Lung microvascular endothelial cell (primary cell): ENCODE data around the gene KLHDC10. TPM values are rescaled to one million over a fixed set of nuclear protein-coding genes. Genes with fewer than 3 reads are reported as not detected.
A peak's percentile ranks its signal among the peaks of the same experiment; 100 is the strongest.
"Not testable (repeated sequence)": the region's sequence is repeated elsewhere in the genome, so short reads cannot be mapped to it uniquely, and the experiment has no call there.

Experiments
- DNase-seq, 2 donors: peaks; one replicate each; pipeline versions ENCODE4 v3.0.0 to v3.0.0-alpha.2; 2010; ENCODE audit warnings: low read depth in 2 of 2
- total RNA-seq: library from RNA; depleted of rRNA; stranded (reverse); fragments of >200 nt; gene quantifications from 2 replicates; pipeline ENCODE4 v1.2.1, GENCODE V29; 2014

The KLHDC10 gene, protein sequence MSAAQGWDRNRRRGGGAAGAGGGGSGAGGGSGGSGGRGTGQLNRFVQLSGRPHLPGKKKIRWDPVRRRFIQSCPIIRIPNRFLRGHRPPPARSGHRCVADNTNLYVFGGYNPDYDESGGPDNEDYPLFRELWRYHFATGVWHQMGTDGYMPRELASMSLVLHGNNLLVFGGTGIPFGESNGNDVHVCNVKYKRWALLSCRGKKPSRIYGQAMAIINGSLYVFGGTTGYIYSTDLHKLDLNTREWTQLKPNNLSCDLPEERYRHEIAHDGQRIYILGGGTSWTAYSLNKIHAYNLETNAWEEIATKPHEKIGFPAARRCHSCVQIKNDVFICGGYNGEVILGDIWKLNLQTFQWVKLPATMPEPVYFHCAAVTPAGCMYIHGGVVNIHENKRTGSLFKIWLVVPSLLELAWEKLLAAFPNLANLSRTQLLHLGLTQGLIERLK
- total RNA-seq: 20.0 and 23.2 TPM in 2 replicates

DNA sequence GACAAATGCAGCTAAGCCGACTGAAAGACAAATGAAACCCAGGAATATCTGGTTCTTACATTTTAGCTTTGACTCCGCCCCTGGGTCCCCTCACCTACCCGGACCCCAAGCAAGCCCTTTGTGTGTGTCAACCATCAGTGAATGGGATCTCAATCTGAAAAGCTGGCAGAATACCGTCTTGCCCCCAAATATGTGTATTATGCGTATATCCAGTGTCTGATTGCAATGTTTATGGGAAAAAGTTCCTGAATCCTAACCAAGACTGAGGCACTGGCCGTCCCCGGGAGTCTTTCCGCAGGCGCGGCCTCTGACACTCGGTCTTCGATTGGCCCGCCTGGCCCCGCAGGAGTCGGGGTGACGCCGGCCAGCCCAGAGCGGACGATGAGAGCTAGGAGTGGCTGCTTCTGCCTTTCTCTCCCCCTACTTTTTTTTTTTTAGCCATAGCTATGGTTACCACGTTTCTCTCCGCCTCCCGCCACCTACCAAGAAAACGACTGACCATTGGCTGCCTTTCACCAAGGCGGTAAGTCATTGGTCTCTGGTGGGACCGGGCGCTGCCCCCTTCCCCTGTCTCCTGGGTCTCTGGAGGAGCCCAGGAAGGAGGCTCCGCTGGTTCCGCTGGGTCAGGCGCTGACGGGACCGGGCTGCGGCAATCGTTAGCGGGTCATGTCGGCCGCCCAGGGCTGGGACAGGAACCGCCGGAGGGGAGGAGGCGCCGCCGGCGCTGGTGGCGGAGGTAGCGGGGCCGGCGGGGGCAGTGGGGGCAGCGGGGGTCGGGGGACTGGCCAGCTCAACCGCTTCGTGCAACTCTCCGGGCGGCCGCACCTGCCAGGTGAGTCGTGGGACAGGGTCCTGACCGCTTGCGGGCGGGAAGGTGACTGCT is at the start of gene KLHDC10:
Gene KLHDC10, plus strand, starts transcription at position 557 of the 883 bp plus-strand sequence. Its CDS starts 110 bp downstream, at position 667.
- DNase-seq: peak; percentile 99

DNA sequence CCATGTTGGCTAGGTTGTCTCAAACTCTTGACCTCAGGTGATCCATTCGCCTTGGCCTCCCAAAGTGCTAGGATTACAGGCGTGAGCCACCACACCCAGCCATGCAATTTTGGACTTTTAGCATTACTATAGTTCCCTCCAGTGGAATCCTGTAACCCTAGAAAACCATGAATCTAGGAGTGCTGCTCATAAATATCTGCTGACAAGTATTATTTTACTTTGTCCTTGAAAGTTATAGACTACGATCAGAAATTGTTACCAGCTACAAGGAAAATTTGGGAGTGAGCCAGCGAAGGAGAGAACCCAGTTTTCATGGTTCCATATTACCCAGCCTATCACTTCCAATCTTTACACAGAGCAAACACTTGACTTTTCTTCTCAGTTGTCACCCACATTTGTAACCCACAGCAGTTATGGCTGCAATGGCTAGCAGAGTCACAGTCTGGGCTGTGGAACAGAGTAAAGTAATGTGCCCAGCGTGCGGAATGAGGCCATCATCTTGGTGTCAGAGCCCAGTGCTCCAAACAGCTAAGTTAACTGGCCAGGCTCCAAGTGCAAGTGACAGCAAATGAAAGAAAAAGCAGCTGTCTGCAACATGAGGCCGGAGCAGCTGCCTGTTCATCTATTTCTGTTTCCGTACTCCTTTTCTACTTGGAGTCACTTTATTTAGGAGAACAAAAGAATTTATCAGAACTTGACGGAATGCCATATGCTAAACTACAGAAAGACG is 49.1 kb upstream of the KLHDC10 start:
- no peak for DNase-seq

DNA sequence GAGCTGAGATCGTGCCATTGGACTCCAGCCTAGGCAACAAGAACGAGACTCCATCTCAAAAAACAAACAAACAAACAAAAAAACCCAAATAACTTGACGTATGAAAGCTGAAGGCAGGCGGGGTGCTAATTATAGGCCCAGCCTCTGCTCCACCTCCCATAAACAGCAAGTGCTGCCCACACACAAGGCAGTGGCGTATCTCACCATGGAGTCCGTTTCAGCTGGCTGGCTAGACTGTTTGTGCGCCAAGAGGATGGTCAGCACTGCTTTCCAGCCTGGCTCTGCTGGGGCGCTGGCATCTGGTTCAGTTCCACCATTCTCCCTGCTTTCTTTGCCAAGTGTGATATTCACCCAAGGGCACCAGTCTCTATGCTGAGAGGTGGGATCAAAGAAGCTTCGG is 48.2 kb upstream of the KLHDC10 start:
- DNase-seq: no peak

DNA sequence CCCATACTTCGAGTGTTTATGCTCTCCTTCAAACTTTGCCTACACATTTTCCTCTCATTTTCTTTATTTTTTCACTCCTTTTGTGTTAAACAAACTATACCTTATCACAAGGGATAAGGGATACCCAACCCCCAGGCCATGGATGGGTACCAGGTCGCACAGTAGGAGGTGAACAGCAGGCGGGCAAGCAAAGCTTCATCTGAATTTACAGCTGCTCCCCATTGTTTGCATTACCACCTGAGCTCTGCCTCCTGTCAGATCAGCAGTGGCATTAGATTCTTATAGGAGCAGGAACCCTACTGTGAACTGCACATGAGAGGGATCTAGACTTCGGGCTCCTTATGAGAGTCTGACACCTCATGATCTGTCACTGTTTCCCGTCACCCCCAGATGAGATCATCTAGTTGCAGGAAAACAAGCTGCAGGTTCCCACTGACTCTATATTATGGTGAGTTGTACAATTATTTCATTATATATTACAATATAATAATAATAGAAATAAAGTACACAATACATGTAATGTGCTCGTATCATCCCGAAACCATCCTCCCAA is 47.6 kb upstream of the KLHDC10 start:
- peak in 1 of 2 donors; percentile 56 for DNase-seq

DNA sequence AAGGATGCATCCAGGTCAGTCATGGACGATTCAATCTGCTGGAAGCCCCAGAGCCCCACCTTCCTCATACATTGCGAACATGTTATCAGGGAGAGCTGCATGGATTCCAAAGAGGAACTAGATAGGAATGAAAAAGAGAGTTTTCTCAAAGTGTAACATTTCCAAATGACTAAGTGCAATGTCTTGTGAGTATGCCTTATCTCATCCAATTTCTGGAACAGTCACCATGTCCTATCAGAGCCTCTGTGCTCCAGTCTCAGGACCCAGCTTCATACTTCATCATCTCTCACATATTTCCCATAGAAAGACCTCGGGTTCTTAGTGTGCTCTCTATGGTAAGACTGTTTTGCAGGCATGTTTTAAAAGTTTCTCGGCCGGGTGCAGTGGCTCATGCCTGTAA is 45.9 kb upstream of the KLHDC10 start:
- no peak for DNase-seq

DNA sequence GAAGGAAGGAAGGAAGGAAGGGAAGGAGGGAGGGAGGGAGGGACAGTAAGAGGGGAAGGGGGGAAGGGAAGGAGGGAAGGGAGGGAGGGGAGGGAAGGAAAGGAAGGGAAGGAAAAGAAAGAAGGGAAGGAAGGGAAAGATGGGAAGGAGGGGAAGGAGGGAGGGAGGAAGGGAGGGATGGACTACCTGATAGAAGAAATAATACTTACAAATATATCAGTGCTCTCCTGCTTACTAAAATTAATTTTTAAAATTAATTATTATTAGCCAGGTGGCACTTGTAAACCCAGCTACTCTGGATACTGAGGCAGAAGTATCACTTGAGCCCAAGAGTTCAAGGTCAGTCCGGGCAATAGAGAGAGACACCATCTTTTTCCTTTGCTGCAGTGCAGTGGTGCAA is 37.6 kb upstream of the KLHDC10 start:
- no peak for DNase-seq

DNA sequence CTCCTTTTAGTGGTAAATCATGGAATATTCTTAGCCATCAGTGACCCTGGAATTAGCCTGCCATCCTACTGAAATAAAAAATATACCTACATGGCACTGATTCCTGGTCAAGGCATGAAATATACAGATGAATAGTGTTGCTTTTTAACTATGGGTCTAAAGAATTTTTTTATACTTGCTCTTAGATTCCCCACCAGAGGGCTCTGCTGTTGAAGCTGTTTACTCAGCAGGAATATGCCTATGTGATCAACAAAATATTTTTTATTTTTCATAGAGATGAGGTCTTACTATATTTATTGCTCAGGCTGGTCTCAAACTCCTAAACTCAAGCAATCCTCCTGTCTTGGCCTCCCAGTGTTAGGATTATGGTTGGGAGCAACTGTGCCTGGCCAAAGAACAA is 32.6 kb upstream of the KLHDC10 start:
- DNase-seq: peak; percentile 28 to 40

DNA sequence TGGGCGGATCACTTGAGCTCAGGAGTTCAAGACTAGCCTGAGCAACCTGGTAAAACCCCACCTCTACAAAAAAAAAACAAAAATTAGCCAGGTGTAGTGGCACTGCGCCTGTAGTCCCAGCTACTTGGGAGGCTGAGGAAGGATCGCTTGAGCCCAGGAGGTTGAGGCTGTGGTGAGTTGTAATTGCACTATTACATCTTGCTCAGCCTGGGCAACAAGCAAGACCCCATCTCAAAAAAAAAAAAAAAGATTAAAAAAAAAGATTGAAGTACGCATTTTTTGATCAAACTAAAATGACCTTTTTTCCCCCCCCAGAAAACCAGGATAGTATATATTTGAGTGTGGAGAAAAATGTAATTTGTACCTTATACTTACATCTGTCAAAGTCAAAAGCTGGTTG is 29.8 kb upstream of the KLHDC10 start:
- DNase-seq: no peak

DNA sequence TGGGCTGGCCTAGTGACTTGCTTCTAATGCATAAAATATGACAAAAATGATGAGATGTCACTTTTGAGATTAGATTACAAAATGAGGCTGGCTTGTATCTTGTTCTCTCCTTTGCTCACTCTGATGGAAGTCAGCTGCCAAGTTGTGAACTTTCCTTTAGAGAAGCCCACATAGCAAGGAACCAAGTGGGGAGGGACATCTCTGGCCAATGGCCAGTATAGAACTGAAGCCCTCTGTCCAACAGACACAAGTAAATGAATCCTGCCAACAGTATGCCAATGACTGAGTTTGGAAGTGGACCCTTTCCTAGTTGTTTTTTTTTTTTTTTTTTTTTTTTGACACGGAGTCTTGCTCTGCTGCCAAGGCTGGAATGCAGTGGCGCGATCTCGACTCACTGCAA is 22.5 kb upstream of the KLHDC10 start:
- no peak for DNase-seq

DNA sequence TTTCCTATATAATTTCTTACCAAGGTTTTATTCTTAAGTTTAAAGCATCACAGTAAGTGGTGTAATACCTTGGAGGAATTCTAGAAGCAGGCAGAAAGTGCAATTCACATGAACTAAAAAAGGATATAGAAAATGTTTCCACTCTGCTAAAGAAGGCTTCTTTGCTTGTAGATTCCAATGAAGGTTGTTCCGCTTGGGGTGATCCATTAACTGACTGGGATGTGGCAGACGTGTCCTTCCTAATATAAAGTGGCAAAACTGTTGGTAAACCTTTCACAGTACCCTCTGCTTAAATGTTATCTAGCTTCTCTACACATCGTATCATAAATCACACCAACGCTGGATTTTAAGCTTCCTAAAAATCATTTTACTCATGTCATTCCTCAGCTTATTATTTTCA is 21.4 kb upstream of the KLHDC10 start:
- no peak for DNase-seq

DNA sequence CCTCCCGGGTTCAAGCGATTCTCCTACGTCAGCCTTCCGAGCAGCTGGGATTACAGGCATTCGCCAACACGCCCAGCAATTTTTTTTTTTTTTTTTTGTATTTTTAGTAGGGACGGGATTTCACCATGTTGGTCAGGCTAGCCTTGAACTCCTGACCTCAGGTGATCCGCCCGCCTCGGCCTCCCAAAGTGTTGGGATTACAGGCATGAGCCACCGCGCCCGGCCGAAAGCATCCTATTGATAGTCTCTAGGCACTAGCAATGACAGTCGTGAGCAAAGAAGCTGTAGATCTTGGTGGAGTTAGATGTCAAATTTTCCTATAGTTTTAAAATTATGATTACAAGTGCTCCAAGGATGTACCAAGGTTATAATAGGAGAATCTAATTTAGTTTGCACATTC is 18.1 kb upstream of the KLHDC10 start:
- not testable (repeated sequence) for DNase-seq

DNA sequence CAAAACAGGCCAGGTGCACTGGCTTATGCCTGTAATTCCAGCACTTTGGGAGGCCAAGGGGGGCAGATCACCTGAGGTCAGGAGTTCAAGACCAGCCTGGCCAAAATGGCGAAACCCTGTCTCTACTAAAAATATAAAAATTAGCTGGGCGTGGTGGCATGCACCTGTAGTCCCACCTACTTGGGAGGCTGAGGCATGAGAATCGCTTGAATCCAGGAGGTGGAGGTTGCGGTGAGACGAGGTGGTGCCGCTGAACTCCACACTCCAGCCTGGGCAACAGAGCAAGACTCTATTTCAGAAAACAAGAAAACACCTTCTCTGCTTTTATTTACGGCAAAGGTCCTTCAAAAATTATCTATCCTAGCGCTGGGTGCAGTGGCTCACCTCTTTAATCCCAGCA is 15.1 kb upstream of the KLHDC10 start:
- DNase-seq: not testable (repeated sequence)

DNA sequence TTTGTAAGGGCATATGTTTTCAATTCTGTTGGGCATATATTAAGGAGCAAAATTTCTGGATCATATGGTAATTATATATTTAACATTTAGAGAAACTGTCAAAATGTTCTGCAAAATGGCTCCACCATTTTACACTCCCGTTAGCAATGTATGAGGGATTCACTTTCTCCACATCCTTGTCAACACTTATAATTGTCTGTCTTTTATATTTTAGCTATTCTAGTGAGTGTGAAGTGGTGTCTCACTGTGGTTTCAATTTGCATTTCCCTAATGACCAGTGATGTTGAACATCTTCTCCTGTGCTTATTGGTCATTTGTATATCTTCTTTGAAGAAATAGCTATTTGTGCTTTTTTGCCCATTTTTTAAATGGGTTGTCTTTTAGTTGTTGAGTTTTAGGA is 8.1 kb upstream of the KLHDC10 start:
- no peak for DNase-seq

DNA sequence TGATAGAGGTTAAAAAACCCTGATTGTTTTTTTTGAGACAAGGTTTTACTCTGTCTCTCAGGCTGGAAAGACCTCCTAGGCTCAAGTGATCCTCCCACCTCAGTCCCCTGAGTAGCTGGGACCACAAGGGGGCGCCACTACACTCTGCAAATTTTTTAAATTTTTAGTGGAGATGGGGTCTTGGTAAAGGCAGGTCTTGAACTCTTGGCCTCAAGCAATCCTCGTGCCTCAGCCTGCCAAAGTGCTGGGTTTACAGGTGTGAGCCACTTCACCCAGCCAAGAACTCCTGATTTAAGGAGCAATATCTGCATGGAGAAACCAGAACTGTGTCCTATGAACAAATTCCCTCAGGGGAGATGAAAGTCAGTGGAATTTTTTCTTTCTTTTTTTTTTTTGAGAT is 7.3 kb upstream of the KLHDC10 start:
- peak; percentile 51 to 56 for DNase-seq

DNA sequence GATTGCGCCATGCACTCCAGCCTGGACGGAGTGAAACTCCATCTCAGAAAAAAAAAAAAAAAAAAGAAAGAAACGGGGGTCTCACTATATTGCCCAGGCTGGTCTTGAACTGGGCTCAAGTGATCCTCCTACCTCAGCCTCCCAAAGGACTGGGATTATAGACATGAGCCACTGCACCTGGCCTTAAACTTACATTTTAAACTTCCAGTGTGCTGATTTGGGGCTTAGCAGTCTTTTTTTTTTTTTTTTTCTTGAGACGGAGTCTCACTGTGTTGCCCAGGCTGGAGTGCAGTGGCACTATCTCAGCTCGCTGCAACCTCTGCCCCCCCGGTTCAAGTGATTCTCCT is 5.8 kb upstream of the KLHDC10 start:
- not testable (repeated sequence) for DNase-seq

DNA sequence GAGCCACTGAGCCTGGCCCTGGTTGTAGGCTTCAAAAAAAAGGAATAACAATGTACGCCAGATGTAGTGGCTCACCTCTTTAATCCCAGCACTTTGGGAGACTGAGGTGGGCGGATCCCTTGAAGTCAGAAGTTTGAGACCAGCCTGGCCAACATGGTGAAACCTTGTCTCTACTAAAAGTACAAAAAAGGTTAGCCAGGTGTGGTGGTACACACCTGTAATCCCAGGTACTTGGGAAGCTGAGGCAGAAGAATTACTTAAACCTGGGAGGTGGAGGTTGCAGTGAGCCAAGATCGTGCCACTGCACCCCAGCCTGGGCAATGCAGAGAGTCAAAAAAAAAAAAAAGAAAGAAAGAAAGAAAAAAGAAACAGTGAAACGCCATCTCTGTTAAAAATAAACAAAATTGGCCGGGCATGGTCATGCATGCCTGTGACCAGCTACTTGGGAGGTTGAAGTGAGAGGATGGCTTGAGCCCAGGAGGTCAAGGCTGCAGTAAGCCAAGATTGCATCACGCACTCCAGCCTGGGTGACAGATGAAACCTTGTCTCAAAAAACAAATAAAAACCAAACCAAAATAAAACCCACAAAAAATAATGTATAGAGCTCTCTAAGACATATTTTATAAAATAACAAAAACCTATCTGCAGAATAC is 4.7 kb upstream of the KLHDC10 start:
- no peak for DNase-seq

DNA sequence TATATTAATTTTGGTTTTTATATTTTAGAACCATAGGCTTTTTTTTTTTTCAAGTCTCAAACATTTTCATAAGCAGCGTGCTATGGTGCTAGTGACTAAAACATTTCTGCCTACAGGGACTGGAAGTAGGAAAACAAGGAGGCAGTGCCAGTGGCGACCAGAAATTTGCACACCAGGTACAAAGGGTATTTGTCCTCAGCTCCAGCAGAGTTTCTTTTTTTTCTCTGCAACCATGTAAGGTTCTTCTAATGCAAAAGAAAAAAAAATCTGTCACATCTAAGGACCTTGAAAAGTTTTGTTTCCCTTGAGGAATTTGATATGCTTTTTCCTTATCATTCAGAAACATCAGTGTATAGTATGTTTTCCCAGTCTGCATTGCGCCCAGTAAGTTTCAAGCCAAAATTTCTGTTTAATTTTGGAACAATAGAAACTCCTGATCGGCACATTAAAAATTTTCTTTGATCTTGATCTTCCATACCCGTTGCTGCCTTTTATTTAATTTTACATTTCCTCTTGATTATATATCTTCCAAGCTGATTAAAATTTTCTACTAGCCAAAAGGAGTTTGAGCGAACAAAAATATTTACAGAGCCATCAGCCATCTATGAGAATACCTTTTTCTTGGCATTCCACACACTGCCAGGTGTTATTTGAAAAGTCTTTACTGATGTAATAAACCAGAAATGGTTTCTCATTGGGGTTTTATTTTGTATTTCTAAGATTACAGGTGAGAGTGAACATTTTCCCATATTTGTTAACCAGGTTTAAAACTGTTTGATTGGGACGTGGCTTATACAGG is 956 bp upstream of the KLHDC10 start:
- DNase-seq: no peak

DNA sequence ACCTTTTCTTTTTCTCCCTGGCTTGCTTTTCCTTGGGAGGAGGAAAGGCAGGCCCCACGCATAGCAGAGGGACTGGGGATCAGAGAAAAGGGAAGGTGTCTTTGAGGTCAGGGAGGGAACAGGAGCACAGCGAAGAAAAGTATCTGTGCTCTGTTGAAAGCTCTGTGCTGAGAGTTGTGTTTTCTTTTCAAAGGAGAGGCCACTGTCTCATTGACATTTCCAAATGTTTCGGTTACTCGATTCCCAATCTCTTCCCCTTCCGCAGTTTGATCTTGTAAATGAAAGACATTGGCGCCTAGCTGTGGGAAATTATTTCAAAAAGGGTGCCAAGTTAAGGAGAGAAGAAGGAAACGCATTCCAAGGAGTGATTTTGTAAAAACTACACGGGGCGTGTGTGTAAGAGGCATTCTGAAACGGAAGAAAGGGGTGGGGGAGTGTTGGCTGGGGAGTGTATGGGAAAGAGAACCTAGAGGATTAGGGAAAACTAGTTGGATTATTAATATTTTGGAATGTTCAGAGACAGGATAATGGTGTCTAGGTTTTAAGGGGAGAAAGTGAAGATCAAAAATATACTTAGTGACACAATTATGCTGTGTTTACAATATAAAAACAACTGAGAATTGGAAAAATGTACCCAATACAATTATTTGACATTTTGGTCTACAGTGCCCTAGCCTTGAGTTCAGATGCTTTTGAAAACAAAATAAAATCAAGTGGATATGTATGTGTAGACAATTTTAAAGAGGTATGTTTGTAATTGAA is 708 bp downstream of the KLHDC10 start:
- DNase-seq: peak in 1 of 2 donors; percentile 23
